Activated T-helper 17 cell treated with anti-CD3 and anti-CD28 coated beads, Interleukin-2, amount 50 U/mL, for 72 hours (primary cell): ENCODE measurements around the gene MORN1. TPM values are rescaled to one million over a fixed set of nuclear protein-coding genes. Genes with fewer than 3 reads are reported as not detected.

ENCODE experiments used
- ATAC-seq: fragments of 150-1000 bp; cut with Tn5 transposase; replicated peaks from 2 replicates; pipeline ENCODE4 v1.10.0; 2021; ENCODE audit warnings: mild to moderate bottlenecking, moderate library complexity
- H3K27ac Mint-ChIP-seq: one replicate; pipeline ENCODE4 v1.8.0; 2022; ENCODE audit warnings: mixed read lengths
- H3K27me3 Mint-ChIP-seq: one replicate; pipeline ENCODE4 v1.8.0; 2022; ENCODE audit warnings: mixed read lengths
- H3K36me3 Mint-ChIP-seq: one replicate; pipeline ENCODE4 v1.8.0; 2022; ENCODE audit warnings: low read depth, mild to moderate bottlenecking, mixed read lengths
- H3K4me1 Mint-ChIP-seq: one replicate; pipeline ENCODE4 v1.8.0; 2022; ENCODE audit warnings: mixed read lengths
- H3K4me3 Mint-ChIP-seq: one replicate; pipeline ENCODE4 v1.8.0; 2022; ENCODE audit warnings: mild to moderate bottlenecking, mixed read lengths
- H3K9me3 Mint-ChIP-seq: one replicate; pipeline ENCODE4 v1.8.0; 2022; ENCODE audit warnings: mixed read lengths
- total RNA-seq, 2 donors: library from RNA; stranded (reverse); gene quantifications; one replicate each; pipeline ENCODE4 v1.2.3, GENCODE V29; 2022

The MORN1 gene
- total RNA-seq, 2 donors from 2014 or later, result 4.4 to 5.3 TPM

DNA sequence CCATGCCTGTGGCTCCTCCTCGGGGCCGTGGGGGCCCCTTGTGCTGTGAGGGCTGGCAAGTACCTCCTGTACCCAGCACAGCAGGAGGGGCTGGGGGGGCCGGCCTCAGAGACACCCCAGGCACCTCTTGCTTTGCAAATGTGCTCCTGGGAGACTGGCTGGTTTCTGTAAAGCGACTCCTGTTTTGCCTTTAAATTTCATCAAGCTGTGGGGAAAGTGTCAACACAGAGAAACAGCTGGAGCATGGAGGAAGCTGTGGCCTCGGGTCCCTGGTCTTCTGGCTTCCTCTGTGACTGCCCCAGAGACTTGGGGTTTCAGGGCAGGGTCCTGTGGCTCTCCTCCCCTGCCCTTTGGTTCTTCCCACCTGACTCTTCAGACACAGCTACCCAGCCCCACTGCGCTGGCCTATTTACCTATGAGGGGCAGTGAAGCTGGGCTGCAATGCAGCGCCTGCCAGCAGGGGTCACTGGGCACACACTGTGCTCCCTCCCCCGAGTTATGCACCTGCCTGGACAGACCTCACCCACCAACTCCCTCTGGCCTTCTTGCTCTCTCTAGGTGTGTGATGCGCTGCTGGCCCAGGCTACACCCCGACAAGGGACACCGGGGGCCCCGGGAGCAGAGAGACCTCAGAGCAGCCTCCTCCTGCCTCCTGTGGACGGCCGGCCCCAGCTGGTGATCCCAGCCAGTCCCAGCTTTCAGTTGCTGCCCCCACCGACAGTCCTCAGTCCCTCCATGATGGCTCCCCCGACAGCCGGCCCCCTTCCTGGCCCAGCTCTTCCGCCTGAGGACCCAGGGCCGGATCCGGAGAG lies 38.6 kb upstream of the MORN1 start:
- peak; percentile 60 for ATAC-seq
- H3K36me3 Mint-ChIP-seq, result no peaks in the 10 kb centered on the region
- no peak overlapping the region for H3K4me3 Mint-ChIP-seq
- H3K4me1 Mint-ChIP-seq, result no peaks in the 10 kb centered on the region
- no peaks in the 10 kb centered on the region for H3K27me3 Mint-ChIP-seq
- no peak overlapping the region for H3K27ac Mint-ChIP-seq
- H3K9me3 Mint-ChIP-seq, result no peaks in the 10 kb centered on the region

DNA sequence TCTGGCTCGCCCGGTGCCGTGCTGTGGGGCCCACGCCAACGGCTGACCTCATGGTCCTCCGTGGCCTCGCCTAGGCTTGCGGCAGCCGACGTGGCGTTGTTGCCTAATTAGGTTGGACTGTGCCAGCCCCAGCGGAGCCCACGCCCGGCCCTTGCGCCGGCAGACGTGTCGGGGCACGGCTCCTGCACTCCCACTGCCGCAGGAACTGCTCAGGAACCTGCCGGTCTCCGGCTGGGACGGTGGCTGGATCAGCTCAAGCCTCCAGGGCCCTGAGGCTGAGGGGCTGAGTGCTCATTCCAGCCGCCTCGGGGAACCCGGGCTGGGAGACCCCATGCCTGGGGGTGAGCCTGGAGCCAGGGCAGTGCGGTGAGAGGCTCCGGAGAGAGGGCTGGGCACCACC lies 37.1 kb upstream of the MORN1 start:
- no peak overlapping the region for H3K27ac Mint-ChIP-seq
- H3K4me1 Mint-ChIP-seq, result no peaks in the 10 kb centered on the region
- H3K9me3 Mint-ChIP-seq, result no peaks in the 10 kb centered on the region
- no peak overlapping the region for H3K4me3 Mint-ChIP-seq
- H3K27me3 Mint-ChIP-seq, result no peaks in the 10 kb centered on the region
- ATAC-seq, result no peak
- H3K36me3 Mint-ChIP-seq, result no peaks in the 10 kb centered on the region

DNA sequence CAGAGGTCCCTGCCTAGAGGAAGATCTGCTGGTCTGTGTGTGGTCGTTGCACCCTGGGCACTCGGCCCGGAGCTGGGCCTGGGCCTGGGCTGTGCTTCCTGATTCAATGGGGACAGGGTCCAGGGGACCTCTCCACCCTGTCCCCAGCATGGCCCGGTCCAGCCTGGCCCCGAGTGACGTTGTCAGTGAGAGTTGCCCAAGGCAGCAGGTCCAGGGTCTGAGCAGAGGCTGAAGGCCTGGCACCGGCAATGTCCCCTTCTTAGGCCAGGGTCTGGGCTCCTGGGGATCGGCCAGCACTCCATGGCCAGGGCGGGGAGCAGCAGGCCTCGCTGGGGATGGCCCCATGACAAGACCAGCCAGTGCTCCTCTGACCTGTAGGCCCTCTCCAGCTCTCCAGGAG lies 36.6 kb upstream of the MORN1 start:
- Mint-ChIP-seq H3K4me3 (no peak overlapping the region), H3K4me1 (no peaks in the 10 kb centered on the region), H3K27ac (no peak overlapping the region), H3K9me3 (no peaks in the 10 kb centered on the region), H3K36me3 (no peaks in the 10 kb centered on the region), H3K27me3 (no peaks in the 10 kb centered on the region)
- no peak for ATAC-seq

- Mint-ChIP-seq H3K9me3 (no peaks in the 10 kb centered on the region), H3K36me3 (no peaks in the 10 kb centered on the region), H3K4me1 (no peaks in the 10 kb centered on the region), H3K4me3 (no peak overlapping the region), H3K27me3 (no peaks in the 10 kb centered on the region), H3K27ac (no peak overlapping the region)
- ATAC-seq, result no peak
Observed at GRCh38 chr1:2427051-2427450, 35.7 kb upstream of the MORN1 start.

GRCh38 chr1:2426540-2426939 lies 35.2 kb upstream of the MORN1 start:
- Mint-ChIP-seq H3K27ac (no peak overlapping the region), H3K4me1 (no peaks in the 10 kb centered on the region), H3K27me3 (no peaks in the 10 kb centered on the region), H3K9me3 (no peaks in the 10 kb centered on the region), H3K36me3 (no peaks in the 10 kb centered on the region), H3K4me3 (no peak overlapping the region)
- ATAC-seq, result no peak

DNA sequence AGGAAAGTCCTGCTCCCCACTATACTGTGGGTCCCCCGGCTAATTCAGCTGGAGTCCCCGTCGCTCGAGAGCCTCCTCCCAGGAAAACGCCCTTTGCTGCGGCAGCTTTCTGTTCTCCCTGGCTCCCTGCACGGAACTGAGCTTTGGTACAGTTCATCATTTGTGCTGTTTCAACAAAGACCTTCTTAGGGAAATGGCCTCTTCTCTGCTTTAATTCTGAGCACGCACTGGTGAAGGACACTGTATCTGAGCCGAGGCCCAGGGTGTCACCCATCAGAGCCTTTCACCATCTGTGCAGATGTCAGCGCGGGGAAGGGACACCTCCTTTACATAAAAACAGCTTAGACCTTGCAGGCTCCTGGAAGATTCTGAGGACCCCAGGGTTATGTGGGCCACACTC lies 34.5 kb upstream of the MORN1 start:
- no peaks in the 10 kb centered on the region for H3K36me3 Mint-ChIP-seq
- no peaks in the 10 kb centered on the region for H3K9me3 Mint-ChIP-seq
- H3K4me1 Mint-ChIP-seq, result no peaks in the 10 kb centered on the region
- no peak overlapping the region for H3K27ac Mint-ChIP-seq
- no peak overlapping the region for H3K4me3 Mint-ChIP-seq
- ATAC-seq, result no peak
- no peaks in the 10 kb centered on the region for H3K27me3 Mint-ChIP-seq

DNA sequence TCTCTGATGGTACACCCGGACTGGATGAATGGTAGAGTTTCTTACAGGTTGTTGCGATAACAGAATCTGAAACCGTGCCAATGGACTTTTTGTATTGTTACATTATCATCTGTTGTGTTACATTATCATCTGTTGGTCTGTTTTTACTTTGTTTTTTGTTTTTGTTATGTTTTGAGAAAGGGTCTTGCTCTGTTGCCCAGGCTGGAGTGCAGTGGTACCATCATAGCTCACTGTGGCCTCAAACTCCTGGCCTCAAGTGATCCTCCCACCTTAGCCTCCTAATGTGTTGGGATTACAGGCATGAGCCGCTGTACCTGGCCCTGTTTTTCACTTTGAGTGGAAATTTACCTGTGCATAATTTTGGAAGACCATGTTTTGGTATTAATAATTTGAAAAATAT lies 31.2 kb upstream of the MORN1 start:
- Mint-ChIP-seq H3K4me3 (no peak overlapping the region), H3K27ac (no peak overlapping the region), H3K9me3 (no peaks in the 10 kb centered on the region), H3K27me3 (no peaks in the 10 kb centered on the region), H3K36me3 (no peaks in the 10 kb centered on the region), H3K4me1 (no peaks in the 10 kb centered on the region)
- no peak for ATAC-seq

GRCh38 chr1:2419416-2419815 lies 28.1 kb upstream of the MORN1 start:
- no peaks in the 10 kb centered on the region for H3K27me3 Mint-ChIP-seq
- H3K4me1 Mint-ChIP-seq, result peaks cover 16% of the 10 kb centered on the region
- H3K36me3 Mint-ChIP-seq, result peaks cover under 1% of the 10 kb centered on the region
- H3K27ac Mint-ChIP-seq, result no peak overlapping the region
- no peak overlapping the region for H3K4me3 Mint-ChIP-seq
- H3K9me3 Mint-ChIP-seq, result no peaks in the 10 kb centered on the region
- no peak for ATAC-seq

DNA sequence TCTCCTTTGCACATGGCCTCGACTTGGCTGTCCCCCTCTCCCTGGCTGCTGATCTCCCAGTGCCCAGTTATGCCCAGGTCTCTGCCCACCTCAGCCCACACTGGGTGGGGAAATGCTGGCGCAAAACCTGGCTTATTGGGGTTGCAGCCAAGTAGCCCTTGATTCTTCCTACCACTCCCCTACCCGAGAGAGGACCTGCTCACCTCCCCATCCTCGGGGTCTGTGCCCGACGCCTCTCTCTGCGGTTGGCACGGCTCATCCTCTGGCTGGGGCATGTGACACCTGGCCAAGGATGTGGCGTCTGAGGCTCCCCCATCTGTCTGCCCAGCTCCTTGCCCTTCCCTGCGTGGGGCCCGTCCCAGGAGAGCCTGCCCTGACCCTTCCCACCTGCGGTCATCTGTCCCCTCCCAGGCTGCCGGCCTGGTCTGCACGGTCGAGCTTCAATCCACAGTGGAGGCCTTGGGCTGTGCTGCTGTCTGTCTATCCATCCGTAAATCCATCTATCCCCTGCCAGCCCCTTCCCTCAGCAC lies 27.5 kb upstream of the MORN1 start:
- Mint-ChIP-seq H3K4me3 (no peak overlapping the region), H3K9me3 (no peaks in the 10 kb centered on the region), H3K27me3 (no peaks in the 10 kb centered on the region), H3K27ac (peak overlapping the region; percentile 38), H3K36me3 (peaks cover 5% of the 10 kb centered on the region), H3K4me1 (peaks cover 22% of the 10 kb centered on the region)
- no peak for ATAC-seq

- peaks cover 5% of the 10 kb centered on the region for H3K36me3 Mint-ChIP-seq
- ATAC-seq, result no peak
- H3K9me3 Mint-ChIP-seq, result no peaks in the 10 kb centered on the region
Observed at GRCh38 chr1:2417833-2418225, 26.5 kb upstream of the MORN1 start.

DNA sequence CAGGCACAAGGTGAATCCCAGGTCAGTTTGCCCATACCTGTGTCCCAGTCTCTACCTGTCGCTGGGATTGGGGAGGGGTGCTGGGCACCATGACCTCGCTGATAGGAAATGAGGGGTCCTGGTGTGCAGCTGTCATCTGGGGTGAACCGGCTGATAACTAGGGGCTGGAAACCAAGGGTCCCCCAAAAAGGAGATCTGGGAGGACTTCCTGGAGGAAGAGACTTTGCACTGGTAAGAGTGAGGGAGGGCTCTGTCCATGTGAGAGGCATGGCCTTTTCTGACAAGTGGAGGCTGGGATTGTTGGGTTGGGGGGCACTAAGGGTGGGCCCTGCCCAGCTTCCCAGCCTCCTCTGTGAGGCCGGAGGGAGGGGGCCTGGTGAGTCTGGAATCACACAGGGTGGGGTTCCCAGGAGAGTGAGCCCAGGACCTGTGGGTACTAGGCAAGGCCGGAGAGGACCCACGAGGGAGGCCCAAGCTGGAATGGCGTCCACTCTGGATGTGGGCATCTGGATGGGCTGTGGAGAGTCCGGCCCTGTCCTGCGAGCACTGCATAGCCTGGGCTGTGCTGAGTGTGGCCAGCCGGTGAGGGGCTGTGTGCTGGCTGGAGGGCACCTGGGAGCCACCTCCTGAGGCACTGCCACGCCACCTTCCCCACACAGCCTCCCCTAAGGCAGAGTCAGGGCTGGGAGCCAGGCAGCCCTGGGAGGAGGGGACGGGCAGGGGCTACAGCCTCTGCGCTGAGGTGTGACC lies 25.9 kb upstream of the MORN1 start:
- Mint-ChIP-seq H3K36me3 (peaks cover 5% of the 10 kb centered on the region), H3K27me3 (no peaks in the 10 kb centered on the region), H3K4me3 (peak overlapping the region; percentile 92), H3K27ac (peak overlapping the region; percentile 93), H3K4me1 (peaks cover 22% of the 10 kb centered on the region), H3K9me3 (no peaks in the 10 kb centered on the region)
- no peak for ATAC-seq

More at GRCh38 chr1:2417833-2418225, 26.5 kb upstream of the MORN1 start:
- Mint-ChIP-seq H3K4me3 (no peak overlapping the region), H3K27ac (no peak overlapping the region), H3K27me3 (no peaks in the 10 kb centered on the region), H3K4me1 (peaks cover 22% of the 10 kb centered on the region)

GRCh38 chr1:2416403-2416802 lies 25.0 kb upstream of the MORN1 start:
- peak overlapping the region; percentile 92 for H3K4me3 Mint-ChIP-seq
- peaks cover 22% of the 10 kb centered on the region for H3K4me1 Mint-ChIP-seq
- H3K36me3 Mint-ChIP-seq, result peaks cover 5% of the 10 kb centered on the region
- peak overlapping the region; percentile 93 for H3K27ac Mint-ChIP-seq
- H3K9me3 Mint-ChIP-seq, result no peaks in the 10 kb centered on the region
- ATAC-seq, result no peak
- H3K27me3 Mint-ChIP-seq, result no peaks in the 10 kb centered on the region

DNA sequence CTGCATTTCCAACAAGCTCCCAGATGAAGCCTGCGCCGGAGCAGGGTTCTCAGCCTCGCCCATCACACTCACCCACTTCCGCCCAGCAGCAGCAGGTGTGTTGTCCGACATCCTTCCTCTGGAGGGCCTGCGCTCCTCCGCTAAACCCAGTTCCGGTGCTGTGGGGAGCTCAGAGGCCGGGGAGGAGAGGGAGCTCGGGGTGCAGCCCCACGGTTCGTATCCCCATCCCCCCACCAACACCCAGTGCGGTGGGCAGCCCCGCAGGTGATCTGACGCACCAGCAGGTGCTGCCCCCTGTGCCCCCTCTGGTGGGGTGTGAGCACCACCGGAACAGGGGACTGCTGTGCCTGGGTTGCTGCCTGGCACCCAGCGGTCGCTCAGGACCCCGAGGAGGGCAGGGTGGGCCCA lies 24.5 kb upstream of the MORN1 start:
- peak overlapping the region; percentile 93 for H3K27ac Mint-ChIP-seq
- H3K4me3 Mint-ChIP-seq, result peak overlapping the region; percentile 92
- H3K9me3 Mint-ChIP-seq, result no peaks in the 10 kb centered on the region
- peak; percentile 30 for ATAC-seq
- peaks cover 22% of the 10 kb centered on the region for H3K4me1 Mint-ChIP-seq
- H3K36me3 Mint-ChIP-seq, result peaks cover 5% of the 10 kb centered on the region
- H3K27me3 Mint-ChIP-seq, result no peaks in the 10 kb centered on the region

DNA sequence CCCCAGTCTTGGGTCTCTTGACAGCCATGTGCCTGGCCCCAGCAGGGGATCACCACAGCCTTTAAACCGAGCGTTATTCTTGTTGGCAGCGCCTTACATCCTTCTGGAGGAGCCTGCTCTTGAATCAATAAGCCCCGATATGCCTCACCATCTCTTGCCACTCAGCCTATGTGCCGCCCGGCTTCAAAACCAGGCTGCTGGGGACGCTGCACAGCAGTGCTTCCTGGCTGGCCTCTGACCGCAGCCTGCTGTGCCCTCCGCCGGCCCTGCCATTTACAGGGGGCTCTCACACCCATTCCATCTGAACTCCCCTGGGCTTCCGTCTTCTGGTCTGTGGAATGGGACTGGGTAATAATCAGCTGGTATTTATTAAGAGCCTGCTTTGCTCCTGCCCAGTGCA lies 24.0 kb upstream of the MORN1 start:
- peaks cover 22% of the 10 kb centered on the region for H3K4me1 Mint-ChIP-seq
- H3K4me3 Mint-ChIP-seq, result peak overlapping the region; percentile 92
- peaks cover 5% of the 10 kb centered on the region for H3K36me3 Mint-ChIP-seq
- ATAC-seq, result no peak
- H3K27me3 Mint-ChIP-seq, result no peaks in the 10 kb centered on the region
- H3K27ac Mint-ChIP-seq, result peak overlapping the region; percentile 93
- H3K9me3 Mint-ChIP-seq, result no peaks in the 10 kb centered on the region
